Measurements from ENCODE around the gene TMEM167A.

TMEM167A gene, protein sequence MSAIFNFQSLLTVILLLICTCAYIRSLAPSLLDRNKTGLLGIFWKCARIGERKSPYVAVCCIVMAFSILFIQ

DNA sequence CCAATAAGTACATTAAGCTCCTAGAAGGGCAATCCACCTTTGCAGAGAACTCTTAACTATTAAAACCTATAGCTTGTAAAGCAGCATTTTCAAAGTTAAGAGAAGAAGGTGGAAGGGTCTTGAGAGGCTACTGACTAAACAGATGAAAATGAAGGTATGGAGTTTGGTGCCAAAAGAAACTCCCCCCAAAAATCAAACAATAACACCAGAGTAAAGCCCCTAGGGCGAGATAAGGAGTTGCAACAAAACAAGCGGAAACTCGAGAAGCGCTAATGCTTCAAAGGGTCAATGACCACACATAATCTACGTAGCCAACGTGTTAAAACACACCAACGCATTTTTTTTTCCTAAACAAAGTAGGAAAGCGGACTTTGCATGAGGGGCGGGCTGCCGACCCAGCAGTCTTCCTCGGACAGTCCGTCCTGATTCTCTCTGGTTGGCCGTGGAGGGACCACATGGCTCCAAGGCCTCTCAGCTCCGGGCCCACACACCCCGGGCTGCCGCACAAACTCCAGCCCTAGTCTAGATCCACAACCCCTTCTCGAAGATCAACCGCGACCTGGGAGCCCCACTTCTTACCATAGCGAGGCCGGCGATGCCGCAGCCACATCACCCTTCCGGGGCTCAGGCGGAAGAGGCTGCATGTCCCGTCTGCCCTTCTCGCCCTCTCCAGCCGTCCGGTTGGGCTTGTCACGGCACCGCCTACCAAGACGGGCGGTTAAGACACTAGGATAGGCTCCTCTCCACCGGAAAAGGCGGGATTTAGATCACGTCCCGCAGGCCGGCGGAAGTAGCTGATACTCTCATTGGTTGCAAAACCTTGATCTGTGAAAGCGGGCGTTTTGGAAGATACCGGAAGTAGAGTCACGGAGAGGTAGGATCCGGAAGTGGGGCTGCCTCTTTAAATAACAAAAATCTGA is at the start of gene TMEM167A, which contains the start of gene XRCC4:
Gene TMEM167A, minus strand, starts transcription at position 653 of the 920 bp plus-strand sequence. Its CDS starts 71 bp downstream, at position 582.
Gene XRCC4, plus strand, starts transcription at position 806 of the 920 bp plus-strand sequence. CDS start 27,373 bp downstream, outside the sequence.
- DNase-seq, result peak; percentile 93

DNA sequence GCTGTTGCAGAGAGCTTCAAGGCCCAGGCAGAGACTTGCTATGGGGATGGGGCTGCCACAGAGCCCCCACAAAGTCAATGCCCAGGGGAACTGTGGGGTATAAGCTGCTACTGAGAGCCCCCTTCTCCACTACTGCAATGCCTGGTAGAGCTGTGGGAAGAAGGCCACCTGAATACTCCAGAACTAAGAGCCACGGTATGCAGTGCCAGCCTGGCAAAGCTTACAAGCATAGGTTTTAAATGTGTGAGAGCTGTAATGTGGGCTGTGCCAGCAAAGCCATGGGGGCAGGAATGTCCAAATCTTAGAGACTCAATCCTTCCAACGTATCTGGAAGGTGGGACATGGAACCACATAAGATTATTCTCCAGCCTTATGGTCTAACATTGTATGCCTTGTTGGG is 49.3 kb upstream of the TMEM167A start:
- DNase-seq, result no peak

DNA sequence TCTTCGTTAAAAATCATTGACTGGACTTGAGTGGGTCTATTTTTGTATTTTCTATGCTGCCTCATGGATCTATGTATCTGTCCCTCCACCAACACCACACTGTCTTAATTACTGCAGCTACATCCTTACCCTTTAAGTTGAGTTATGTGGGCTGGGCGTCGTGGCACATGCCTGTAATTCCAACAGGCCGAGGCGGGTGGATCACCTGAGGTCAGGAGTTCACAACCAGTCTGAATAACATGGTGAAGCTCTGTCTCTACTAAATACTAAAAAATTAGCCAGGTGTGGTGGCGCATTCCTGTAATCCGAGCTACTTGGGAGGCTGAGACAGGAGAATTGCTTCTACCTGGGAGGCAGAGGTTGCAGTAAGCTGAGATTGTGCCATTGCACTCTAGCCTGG is 48.4 kb upstream of the TMEM167A start:
- no peak for DNase-seq

DNA sequence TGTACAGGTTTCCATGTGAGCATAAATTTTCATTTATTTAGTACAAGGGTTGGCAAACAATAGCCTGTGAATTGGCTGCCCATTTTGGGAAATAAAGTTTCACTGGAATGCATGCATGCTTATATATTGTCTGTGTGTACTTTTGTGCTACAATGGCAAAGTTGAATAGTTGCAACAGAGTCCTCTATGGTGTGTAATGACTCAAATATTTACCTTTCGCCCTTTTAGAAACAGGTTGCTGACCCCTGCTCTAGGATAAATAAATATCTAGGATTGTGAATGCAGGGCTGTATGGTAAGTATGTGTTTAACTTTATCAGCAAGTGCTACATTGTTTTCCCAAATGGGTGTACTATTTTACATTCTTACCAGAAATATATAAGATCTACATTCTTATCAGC is 47.4 kb upstream of the TMEM167A start:
- DNase-seq, result no peak

DNA sequence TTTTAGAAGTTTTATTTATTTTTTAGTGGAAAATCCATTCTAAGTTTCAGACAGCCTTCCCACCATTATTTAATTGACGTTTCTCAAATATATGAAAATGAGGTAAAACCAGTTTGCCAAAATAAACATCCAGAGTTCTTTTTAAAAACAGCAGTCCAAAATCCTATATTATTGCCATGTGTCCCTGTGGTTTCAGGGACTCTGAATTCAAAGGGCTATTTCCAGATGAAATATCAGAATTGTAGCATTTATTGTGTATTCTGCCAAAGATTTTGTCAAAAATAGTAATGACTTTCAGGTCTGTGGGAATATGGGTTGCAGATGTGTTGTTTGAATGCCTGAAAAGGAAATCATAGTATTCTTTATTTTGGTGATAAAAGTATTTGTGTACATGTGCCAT is 41.8 kb upstream of the TMEM167A start:
- DNase-seq, result no peak

DNA sequence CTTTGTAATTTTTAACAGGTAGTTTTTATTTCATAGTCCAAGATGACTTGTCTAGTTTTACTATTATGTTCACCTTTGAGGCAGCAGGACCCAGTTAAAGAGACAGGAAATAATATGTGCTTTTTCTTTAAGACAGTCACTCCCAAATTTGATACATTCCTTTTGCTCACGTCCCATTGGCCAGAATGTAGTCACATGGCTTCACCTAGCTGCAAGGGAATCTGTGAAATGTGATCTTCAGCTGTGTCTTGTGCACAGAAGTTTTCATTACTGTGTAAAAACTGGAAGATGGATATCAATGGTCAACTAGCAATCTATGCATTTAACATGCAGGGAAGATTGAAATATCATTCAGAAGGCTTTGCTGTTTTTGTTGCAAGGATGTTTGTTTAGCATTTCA is 41.3 kb upstream of the TMEM167A start:
- DNase-seq, result no peak

DNA sequence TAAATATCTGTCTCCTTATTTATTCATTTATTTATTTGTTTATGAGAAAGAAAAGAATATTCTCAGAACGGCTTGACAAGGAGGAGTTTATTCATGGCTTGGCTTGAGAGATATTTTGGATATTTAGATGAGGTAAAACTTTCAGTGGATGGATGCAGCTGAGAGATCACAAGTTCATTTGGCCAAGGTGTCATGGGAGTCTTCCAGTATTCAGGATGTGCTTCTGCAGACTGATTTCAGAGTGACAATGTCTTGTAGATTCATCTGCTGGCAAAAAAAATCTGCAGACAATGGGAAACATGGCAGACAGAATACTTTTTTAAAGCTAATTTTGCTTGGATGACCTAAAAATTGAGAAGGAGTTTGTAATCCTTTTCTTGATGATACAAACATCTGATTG is 38.6 kb upstream of the TMEM167A start:
- no peak for DNase-seq

DNA sequence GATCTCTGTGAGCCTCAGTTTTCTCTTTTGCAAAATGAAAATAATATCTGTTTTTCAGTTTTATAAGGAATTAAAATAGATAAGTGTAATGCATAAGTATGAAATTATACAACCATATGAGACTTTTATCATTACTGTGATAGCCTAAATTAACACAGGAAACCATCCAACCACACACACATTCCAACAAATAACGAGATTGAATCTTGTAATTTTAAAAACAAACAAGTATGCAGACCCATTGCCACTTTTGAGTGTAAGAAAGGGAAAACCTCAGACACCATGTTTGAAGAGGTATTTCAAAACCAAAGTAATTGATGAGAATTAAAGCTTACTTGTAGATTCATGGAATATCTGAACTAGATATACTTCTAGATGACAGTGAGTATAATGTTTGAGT is 32.2 kb upstream of the TMEM167A start:
- DNase-seq, result no peak

DNA sequence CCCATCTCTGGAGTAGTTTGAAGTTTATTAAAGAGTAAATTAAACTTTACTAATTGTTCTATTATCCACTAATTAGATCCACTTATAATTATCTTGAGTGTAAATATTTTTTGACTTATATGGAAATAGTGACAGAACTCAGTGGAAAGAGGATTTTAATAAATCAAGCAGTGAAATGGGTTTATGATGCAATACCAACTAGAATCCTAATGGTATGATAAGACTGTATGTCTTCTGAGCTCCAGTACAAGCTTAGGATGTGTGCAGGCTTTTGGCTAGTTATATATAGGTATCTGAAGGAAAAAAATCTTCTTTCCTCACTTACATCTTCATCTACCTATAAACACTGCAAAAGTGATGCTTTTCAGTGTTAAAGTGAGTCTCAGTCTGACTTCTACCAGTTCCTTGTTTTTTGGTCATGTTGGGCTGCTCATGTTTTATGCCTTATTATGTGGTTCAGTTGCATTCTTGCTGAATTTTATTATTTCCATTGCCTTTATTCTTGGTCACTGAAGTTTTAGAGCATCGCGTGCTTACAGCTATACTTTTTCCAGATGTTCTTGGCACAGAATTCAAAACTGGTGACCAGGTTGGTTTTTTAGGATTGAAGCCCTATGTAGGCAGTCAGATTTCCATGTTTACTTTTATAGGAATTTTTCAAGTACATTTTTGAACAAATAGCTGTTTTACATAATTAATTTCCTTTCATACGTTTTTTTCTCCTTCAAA is 30.7 kb upstream of the TMEM167A start:
- DNase-seq, result no peak

DNA sequence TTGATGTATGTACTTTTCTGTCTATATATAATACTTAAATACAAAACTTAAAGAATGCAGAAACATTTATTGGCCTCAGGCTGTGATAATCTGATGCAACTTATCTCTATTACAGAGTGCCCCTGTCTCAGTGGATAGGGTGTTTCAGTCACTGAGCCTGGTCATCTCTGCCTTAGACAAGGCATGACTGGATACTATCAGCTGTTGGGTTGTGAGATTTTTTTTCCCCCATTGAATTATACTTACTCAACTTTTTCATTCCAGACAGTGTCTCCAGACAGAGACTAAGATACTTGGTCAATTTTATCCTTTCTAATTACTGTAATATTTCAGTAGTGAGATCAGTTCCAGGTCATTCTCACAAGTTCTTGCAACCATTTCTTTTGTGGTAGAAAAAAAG is 26.8 kb upstream of the TMEM167A start:
- DNase-seq, result no peak

DNA sequence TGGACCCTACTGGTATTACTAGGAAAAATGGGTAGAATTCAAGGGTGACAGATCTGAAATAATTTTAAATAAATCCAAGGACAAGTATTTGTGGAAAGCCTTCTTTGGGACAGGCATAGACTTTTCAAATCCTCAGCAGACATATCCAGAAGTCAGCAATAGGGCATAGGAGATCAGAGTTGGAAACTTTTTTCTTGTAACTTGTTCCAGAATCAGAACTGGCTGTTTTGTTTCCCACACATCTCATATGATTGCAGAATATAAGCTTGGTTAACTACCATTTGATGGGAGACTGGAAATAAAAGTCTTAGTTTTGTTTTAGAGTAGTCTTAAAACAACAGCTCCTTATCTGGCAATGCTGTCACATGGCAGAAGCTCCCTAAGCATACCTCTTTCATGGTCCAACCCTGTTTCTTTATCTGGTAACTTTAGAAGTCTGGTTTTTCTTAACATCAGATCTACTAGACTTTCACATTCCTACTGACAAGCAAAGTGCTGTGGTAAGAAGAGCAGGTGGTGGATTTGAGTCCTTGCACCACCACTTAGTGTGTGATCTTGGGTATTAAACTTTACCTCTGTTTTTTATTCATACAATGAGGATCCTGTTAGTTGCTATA is 25.3 kb upstream of the TMEM167A start:
- DNase-seq, result no peak

DNA sequence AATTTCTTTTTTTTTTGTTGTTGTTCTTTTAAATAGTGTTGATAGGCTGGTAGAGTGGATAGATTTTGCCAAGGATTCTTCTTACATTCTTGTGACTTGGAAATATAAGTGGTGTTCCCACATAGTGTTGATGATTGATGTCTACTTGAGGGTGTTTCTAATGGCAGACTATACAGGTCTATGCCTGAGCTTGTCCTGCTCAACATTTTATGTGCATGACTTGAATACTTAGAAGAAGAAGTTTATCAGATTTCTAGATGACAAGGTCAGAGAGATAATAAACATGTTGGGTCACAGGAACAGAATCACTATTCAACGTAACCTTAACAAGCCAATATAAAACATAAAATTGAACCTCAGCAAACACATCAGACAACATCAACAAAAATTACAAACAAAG is 24.3 kb upstream of the TMEM167A start:
- no peak for DNase-seq

DNA sequence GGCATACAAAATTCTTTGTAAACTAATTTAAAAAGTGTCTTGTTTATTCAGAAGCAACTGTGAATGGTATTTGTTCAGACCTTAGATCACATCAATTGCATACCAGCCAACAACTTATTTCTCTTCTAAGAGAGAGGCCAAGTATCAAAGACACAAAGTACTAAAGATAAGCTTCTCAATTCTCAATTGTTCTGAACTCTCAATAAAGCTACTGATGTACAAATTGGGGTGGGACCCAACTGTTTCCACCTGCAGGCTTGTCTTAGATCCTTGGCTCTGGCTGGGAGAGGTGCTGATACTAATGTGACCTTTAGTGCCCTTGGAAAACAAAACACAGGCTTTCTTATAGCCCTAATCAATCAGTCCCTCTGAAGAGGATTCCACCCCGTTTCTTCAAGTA is 22.3 kb upstream of the TMEM167A start:
- DNase-seq, result no peak

DNA sequence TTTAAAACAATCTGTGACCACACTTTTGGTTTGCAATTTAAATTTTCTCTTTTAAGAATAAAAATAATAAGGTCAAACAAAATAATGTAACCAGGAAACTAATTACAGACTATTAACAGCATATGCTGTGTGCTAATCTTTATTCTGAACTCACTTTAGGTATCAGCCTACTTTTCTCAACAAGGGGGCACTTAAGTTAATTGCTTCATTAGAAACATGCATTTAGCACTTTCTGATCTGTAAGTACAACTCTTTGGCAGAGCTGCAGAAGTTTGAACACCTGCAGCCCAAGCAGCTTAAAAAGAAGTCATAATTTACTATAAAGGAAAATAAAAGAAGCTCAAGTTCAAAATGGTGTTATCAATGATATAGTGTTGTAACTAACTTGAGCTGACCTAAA is 21.8 kb upstream of the TMEM167A start:
- DNase-seq, result peak; percentile 61

DNA sequence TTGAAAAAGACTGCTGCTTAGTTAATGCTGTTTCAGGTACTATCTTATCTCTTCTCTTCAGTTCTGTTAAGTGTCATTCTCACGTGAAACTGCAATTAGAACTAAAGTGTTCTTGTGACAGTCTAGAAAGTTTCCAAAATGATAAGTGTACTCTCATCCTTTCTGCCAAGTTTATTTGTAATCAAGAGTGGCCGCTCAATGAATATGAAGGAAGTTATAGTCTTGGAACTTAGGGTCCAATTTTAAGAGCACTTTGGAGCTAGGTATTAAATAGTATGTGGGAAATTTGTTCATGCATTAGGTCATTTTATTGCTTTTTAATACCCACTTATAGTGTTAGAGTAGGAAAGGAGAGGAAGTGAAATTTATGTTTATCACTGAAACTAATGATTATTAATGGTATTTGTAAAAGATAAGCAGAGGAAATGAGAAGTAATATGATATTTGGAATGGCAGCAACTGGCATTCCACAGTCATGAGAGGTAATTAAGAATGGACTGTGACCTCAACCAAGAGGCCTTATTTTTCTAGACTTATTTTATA is 20.6 kb upstream of the TMEM167A start:
- no peak for DNase-seq

DNA sequence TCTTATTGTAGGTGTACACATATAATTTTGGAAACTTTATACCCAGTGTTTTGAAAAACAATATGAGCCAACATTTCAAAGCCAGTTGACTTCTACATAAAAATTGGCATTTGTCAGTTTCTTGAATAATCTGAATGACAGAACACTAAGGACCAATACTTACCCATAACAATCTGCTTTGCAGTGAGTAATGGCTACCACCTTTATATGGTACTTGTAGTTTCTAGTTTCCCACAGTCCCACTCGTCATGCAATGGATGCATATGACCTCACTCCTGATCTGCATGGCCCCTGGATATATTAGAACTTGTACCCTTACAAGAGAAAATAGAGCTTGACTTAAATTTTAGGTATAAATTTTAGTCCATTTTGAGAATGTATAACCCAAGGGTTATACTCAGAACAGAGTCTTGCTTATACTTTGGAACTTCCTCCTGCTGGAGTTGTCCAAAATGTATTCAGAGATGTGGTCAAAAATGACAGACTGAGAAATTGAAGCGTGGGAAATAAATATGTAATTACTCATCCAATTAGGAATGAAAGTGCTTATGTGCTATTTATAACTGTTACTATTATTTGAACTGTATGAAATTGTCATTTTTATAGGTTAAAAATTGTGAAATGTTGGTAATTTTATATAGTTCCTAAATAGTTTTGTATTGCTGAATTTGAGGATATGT is 19.6 kb upstream of the TMEM167A start:
- no peak for DNase-seq

DNA sequence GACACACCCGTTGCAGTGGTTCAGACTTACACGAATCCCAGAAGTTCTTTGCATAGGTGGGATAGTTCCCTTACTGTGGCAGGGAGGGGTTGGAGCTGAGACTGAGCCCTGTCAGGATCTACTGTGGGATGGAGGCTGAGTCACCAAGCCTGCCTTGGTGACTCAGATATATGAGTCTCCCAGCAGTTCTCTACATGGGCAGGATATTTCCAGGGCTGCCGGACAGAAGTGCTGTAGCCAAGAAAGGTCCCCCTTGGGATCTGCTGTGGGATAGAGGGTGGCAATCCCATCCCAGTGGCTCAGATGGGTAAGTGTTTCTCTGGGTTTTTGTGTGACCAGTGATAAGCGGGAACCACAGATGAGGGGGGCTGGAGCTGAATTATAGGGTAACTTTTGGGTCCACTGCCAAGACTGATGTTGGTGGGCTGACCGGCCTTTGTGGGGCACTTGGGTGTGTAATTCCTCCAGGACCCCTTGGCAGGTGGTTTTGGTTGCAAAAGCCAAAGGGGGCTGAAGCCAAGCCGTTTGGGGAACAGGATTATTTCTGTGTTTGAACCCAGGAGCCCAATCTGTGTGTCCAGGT is 18.9 kb upstream of the TMEM167A start:
- no peak for DNase-seq

DNA sequence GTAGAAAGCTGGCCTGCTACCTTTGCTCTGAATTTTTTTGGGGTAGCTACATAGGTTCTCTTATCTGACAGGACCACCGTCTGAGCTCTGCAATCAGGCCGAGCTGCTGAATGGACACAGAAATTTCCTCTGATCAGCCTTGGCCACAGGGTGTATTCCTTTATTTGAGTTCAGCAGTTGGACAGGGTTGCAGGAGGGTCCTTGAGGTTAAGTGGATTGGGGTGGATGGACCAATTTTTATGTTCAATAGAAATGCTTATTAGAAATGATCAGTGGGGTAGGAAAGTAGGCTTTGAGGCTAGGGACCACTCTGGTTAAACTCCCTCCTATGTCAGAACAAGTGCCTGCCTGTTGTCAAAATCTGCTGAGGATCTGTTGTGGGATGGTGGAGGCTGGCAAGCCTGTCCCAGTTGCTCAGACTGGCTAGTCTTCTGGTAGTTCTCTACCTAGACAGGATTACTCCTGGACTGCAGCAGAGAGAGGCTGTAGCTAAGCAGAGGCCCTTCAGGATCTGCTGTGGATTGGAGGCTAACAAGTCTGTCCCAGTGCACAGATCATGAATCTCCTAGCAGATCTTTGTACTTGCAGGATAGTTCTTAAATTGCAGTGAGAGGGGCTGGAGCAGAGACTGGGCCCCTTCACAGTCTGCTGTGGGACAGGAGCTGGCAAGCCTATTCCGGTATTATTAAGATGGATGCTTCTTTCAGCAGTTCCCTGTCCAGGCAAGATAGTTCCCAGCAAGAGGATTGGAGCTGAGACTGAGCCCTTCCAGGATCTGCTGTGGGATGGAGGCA is 18.2 kb upstream of the TMEM167A start:
- DNase-seq, result no peak

DNA sequence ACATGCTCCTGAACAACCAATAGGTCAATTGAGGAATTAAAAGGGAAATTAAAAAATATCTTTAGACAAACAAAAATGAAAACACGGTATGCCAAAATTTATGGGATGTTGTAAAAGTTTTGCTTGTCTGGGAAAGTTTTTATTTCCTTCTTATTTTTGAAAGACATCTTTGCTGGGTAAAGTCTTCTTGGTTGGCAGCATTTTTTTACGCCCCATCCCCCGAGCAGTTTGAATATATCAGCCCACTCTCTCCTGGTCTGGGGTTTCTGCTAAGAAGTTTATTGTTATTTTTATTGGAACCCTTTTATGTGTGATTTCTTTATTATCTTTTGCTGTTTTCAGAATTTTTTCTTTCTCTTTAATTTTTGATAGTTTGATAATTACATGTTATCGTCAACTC is 16.5 kb upstream of the TMEM167A start:
- DNase-seq, result no peak

DNA sequence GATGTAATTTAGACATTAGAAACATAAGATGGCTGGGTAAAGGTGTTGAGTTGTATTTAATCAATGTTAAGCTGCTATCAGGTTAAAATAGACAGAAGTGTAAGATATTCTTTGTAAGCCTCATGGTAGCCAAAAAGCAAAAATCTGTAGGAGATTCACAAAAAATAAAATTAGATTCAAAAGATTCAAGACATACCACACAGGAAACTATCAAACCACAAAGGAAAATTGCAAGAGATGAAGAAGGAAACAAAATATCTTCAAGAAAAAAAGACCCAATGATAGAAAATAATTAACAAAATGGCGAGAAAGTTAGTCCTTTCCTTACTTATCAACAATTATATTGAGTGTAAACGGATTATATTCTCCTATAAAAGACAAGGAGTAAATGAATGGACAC is 15.4 kb upstream of the TMEM167A start:
- DNase-seq, result no peak

DNA sequence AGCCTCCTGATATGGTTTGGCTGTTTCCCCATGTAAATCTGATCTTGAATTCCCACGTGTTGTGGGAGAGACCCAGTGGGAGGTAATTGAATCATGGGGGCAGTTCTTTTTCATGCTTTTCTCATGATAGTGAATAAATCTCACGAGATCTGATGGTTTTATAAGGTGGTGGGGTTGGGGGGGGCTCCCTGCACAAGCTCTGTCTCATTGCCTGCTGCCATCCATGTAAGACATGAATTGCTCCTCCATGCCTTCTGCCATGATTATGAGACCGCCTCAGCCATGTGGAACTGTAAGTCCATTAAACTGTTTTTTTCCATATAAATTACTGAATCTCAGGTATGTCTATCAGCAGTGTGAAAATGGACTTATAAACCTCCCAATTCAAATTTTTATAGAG is 13.0 kb upstream of the TMEM167A start:
- DNase-seq, result no peak
